Measurements from ENCODE around the gene HECA. TPM values are rescaled to one million over a fixed set of nuclear protein-coding genes. Genes with fewer than 3 reads are reported as not detected.
A peak's percentile ranks its signal among the peaks of the same experiment; 100 is the strongest.

The HECA gene
- total and polyA plus RNA-seq, 7 experiments from 2014 or later: 5.5 to 145 (median 91.3) TPM

- Histone ChIP-seq H3K27me3 (ENCODE audit: control insufficient read depth in 2 of 2, insufficient read depth in 2 of 2, low read length in 2 of 2) (no peaks in the 10 kb centered on the region), H3K4me1 (ENCODE audit: control insufficient read depth in 2 of 2, insufficient read depth in 2 of 2, low read length in 2 of 2) (peaks cover 81 to 85% of the 10 kb centered on the region in 2 donors), H3K4me3 (ENCODE audit: low read length) (peak overlapping the region; percentile 11), H3K36me3 (ENCODE audit: control insufficient read depth in 2 of 3, insufficient read depth in 3 of 3, low read length in 3 of 3) (peaks cover 0 to 8% (median 0%) of the 10 kb centered on the region in 3 experiments), H3K27ac (ENCODE audit: low read depth, low read length) (peak overlapping the region; percentile 75), H3K9me3 (ENCODE audit: control insufficient read depth in 2 of 3, low read length in 3 of 3) (no peaks in the 10 kb centered on the region)
- H3K27me3 Mint-ChIP-seq: no peaks in the 10 kb centered on the region
- DNase-seq (peak in 8 of 9 donors; percentile 59 to 78 (median 73)), ATAC-seq (peak; percentile 64)
- H3K4me3 Mint-ChIP-seq: peak overlapping the region; percentile 79 to 88 (median 83)
- H3K27ac Mint-ChIP-seq: peak overlapping the region; percentile 86 to 98 (median 91)
- intact Hi-C loops (cut with micrococcal nuclease): loop anchor here (1.0 to 2.0 kb wide), 13 partner anchors 7 to 212 kb away; partner anchors contain the start of genes ABRACL (in 2 of the 2), TXLNB (in 2 of the 2) and CITED2 (in 1 of the 2)
- POLR2A ChIA-PET: interaction anchor here (0.7 to 18.2 kb wide), 16 partner anchors 10 to 213 kb away, joined by 3 to 214 read pairs (median 14); partner anchors contain the start of genes CITED2, HECA and TXLNB
- CTCF ChIA-PET: interaction anchor here (1.3 to 2.5 kb wide), 5 partner anchors 13 to 212 kb away, joined by 3 to 7 read pairs (median 6); partner anchors contain the start of gene CITED2
- H3K36me3 Mint-ChIP-seq: peaks cover 8 to 23% (median 17%) of the 10 kb centered on the region in 5 donors
- peaks cover 70 to 96% (median 86%) of the 10 kb centered on the region in 7 donors for H3K4me1 Mint-ChIP-seq
- peaks cover 0 to 2% (median 0%) of the 10 kb centered on the region in 11 donors for H3K9me3 Mint-ChIP-seq
These were observed 27.0 kb downstream of the HECA start for GRCh38 chr6:139161817-139162284.

GRCh38 chr6:139164001-139164400 lies 29.1 kb downstream of the HECA start:
- Mint-ChIP-seq H3K9me3 (peaks cover 0 to 2% (median 0%) of the 10 kb centered on the region in 11 donors), H3K27me3 (no peaks in the 10 kb centered on the region), H3K36me3 (peaks cover 20 to 31% (median 27%) of the 10 kb centered on the region in 5 donors), H3K4me1 (peaks cover 72 to 100% (median 91%) of the 10 kb centered on the region in 7 donors), H3K4me3 (peak overlapping the region; percentile 6 to 88 (median 80)), H3K27ac (peak overlapping the region; percentile 60 to 98 (median 89))
- POLR2A ChIA-PET: interaction anchor here (0.6 to 18.2 kb wide), 10 partner anchors 12 to 211 kb away, joined by 3 to 214 read pairs (median 4); partner anchors contain the start of gene CITED2
- Histone ChIP-seq H3K36me3 (ENCODE audit: control insufficient read depth in 2 of 3, insufficient read depth in 3 of 3, low read length in 3 of 3) (peaks cover 0 to 16% (median 10%) of the 10 kb centered on the region in 3 experiments), H3K9me3 (ENCODE audit: control insufficient read depth in 2 of 3, low read length in 3 of 3) (no peaks in the 10 kb centered on the region), H3K4me1 (ENCODE audit: control insufficient read depth in 2 of 2, insufficient read depth in 2 of 2, low read length in 2 of 2) (peaks cover 75 to 83% of the 10 kb centered on the region in 2 donors), H3K4me3 (ENCODE audit: low read length) (no peak overlapping the region), H3K27me3 (ENCODE audit: control insufficient read depth in 2 of 2, insufficient read depth in 2 of 2, low read length in 2 of 2) (no peaks in the 10 kb centered on the region), H3K27ac (ENCODE audit: low read depth, low read length) (peak overlapping the region; percentile 52)
- CTCF ChIA-PET: interaction anchor here (0.6 to 2.5 kb wide), 5 partner anchors 9 to 32 kb away, joined by 3 to 11 read pairs (median 6); no protein-coding TSS in a partner anchor
- peak; percentile 18 for ATAC-seq
- intact Hi-C loops (cut with micrococcal nuclease): no loop called here
- peak in 5 of 9 donors; percentile 32 to 45 (median 41) for DNase-seq

GRCh38 chr6:139165324-139165723 lies 30.4 kb downstream of the HECA start:
- peak overlapping the region in 9 of 10 donors; percentile 37 to 88 (median 79) for H3K4me3 Mint-ChIP-seq
- no peak overlapping the region for H3K27ac ChIP-seq (ENCODE audit: low read depth, low read length)
- H3K36me3 ChIP-seq (ENCODE audit: control insufficient read depth in 2 of 3, insufficient read depth in 3 of 3, low read length in 3 of 3): peaks cover 0 to 16% (median 10%) of the 10 kb centered on the region in 3 experiments
- H3K9me3 Mint-ChIP-seq: peaks cover 0 to 2% (median 0%) of the 10 kb centered on the region in 11 donors
- no peaks in the 10 kb centered on the region for H3K27me3 Mint-ChIP-seq
- CTCF ChIA-PET: interaction anchor here (0.7 to 2.2 kb wide), 7 partner anchors 10 to 145 kb away, joined by 3 to 11 read pairs (median 3); no protein-coding TSS in a partner anchor
- H3K4me1 ChIP-seq (ENCODE audit: control insufficient read depth in 2 of 2, insufficient read depth in 2 of 2, low read length in 2 of 2): peaks cover 65 to 79% of the 10 kb centered on the region in 2 donors
- no peaks in the 10 kb centered on the region for H3K9me3 ChIP-seq (ENCODE audit: control insufficient read depth in 2 of 3, low read length in 3 of 3)
- H3K27ac Mint-ChIP-seq: peak overlapping the region in 7 of 9 donors; percentile 79 to 98 (median 89)
- peaks cover 73 to 100% (median 94%) of the 10 kb centered on the region in 7 donors for H3K4me1 Mint-ChIP-seq
- DNase-seq (no peak), ATAC-seq (no peak)
- H3K36me3 Mint-ChIP-seq: peaks cover 20 to 43% (median 29%) of the 10 kb centered on the region in 5 donors
- intact Hi-C loops (cut with micrococcal nuclease): no loop called here
- no peak overlapping the region for H3K4me3 ChIP-seq (ENCODE audit: low read length)
- POLR2A ChIA-PET: interaction anchor here (0.5 to 18.2 kb wide), 7 partner anchors 11 to 208 kb away, joined by 3 to 214 read pairs (median 5); no protein-coding TSS in a partner anchor
- H3K27me3 ChIP-seq (ENCODE audit: control insufficient read depth in 2 of 2, insufficient read depth in 2 of 2, low read length in 2 of 2): no peaks in the 10 kb centered on the region

DNA sequence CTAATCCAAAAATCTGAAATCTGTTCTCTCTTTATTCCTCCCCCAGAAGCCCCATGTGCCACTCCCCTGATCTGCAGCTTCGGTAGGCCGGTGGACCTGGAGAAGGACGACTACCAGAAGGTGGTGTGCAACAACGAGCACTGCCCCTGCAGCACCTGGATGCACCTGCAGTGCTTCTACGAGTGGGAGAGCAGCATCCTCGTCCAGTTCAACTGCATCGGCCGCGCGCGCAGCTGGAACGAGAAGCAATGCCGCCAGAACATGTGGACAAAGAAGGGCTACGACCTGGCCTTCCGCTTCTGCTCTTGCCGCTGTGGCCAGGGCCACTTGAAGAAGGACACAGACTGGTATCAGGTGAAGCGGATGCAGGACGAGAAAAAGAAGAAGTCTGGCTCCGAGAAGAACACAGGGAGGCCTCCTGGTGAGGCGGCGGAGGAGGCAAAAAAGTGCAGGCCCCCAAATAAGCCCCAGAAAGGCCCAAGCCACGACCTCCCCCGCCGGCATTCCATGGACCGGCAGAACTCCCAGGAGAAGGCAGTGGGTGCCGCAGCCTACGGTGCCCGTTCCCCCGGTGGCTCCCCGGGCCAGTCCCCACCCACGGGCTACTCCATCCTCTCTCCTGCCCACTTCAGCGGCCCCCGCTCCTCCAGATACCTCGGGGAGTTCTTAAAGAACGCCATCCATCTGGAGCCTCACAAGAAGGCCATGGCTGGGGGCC lies 31.5 kb downstream of the HECA start:
- intact Hi-C loops (cut with micrococcal nuclease): no loop called here
- peak overlapping the region; percentile 5 for H3K27ac ChIP-seq (ENCODE audit: low read depth, low read length)
- ChIA-PET CTCF (interaction anchor here (0.8 to 2.2 kb wide), 2 partner anchors 9 to 53 kb away, joined by 3 to 11 read pairs; no protein-coding TSS in a partner anchor), POLR2A (interaction anchor here (0.6 to 18.2 kb wide), 8 partner anchors 13 to 207 kb away, joined by 3 to 214 read pairs (median 4); no protein-coding TSS in a partner anchor)
- Mint-ChIP-seq H3K9me3 (no peaks in the 10 kb centered on the region), H3K4me1 (peaks cover 73 to 100% (median 94%) of the 10 kb centered on the region in 7 donors), H3K36me3 (peaks cover 24 to 54% (median 37%) of the 10 kb centered on the region in 5 donors), H3K27ac (peak overlapping the region in 6 of 9 donors; percentile 23 to 98 (median 53)), H3K4me3 (peak overlapping the region in 4 of 10 donors; percentile 15 to 87 (median 81)), H3K27me3 (no peaks in the 10 kb centered on the region)
- H3K9me3 ChIP-seq (ENCODE audit: control insufficient read depth in 2 of 3, low read length in 3 of 3): no peaks in the 10 kb centered on the region
- H3K4me1 ChIP-seq (ENCODE audit: control insufficient read depth in 2 of 2, insufficient read depth in 2 of 2, low read length in 2 of 2): peaks cover 57 to 81% of the 10 kb centered on the region in 2 donors
- no peak overlapping the region for H3K4me3 ChIP-seq (ENCODE audit: low read length)
- no peaks in the 10 kb centered on the region for H3K27me3 ChIP-seq (ENCODE audit: control insufficient read depth in 2 of 2, insufficient read depth in 2 of 2, low read length in 2 of 2)
- ATAC-seq (no peak), DNase-seq (no peak)
- H3K36me3 ChIP-seq (ENCODE audit: control insufficient read depth in 2 of 3, insufficient read depth in 3 of 3, low read length in 3 of 3): peaks cover 0 to 16% (median 10%) of the 10 kb centered on the region in 3 experiments

GRCh38 chr6:139166956-139167313 lies 32.1 kb downstream of the HECA start:
- POLR2A ChIA-PET: interaction anchor here (1.1 to 5.1 kb wide), 7 partner anchors 12 to 188 kb away, joined by 3 to 31 read pairs (median 3); no protein-coding TSS in a partner anchor
- intact Hi-C loops (cut with micrococcal nuclease): no loop called here
- Mint-ChIP-seq H3K4me1 (peaks cover 71 to 98% (median 92%) of the 10 kb centered on the region in 7 donors), H3K9me3 (no peaks in the 10 kb centered on the region), H3K27ac (peak overlapping the region in 5 of 9 donors; percentile 48 to 77 (median 67)), H3K36me3 (peaks cover 24 to 56% (median 37%) of the 10 kb centered on the region in 5 donors), H3K4me3 (peak overlapping the region in 3 of 10 donors; percentile 54 to 79 (median 57)), H3K27me3 (no peaks in the 10 kb centered on the region)
- Histone ChIP-seq H3K4me3 (ENCODE audit: low read length) (no peak overlapping the region), H3K9me3 (ENCODE audit: control insufficient read depth in 2 of 3, low read length in 3 of 3) (no peaks in the 10 kb centered on the region), H3K36me3 (ENCODE audit: control insufficient read depth in 2 of 3, insufficient read depth in 3 of 3, low read length in 3 of 3) (peaks cover 0 to 16% (median 10%) of the 10 kb centered on the region in 3 experiments), H3K27me3 (ENCODE audit: control insufficient read depth in 2 of 2, insufficient read depth in 2 of 2, low read length in 2 of 2) (no peaks in the 10 kb centered on the region), H3K4me1 (ENCODE audit: control insufficient read depth in 2 of 2, insufficient read depth in 2 of 2, low read length in 2 of 2) (peaks cover 53 to 78% of the 10 kb centered on the region in 2 donors), H3K27ac (ENCODE audit: low read depth, low read length) (no peak overlapping the region)
- ATAC-seq: no peak
- CTCF ChIA-PET: interaction anchor here (0.8 kb wide), 1 partner anchor 41 kb away, joined by 3 read pairs; no protein-coding TSS in a partner anchor
- DNase-seq: no peak

Data from naive thymus-derived CD4-positive, alpha-beta T cell (primary cell).